Activated CD4-positive, alpha-beta T cell treated with anti-CD3 and anti-CD28 coated beads, Interleukin-2, amount 10 ng/mL, durations not matched to agents 24 days and 14 days (primary cell): ENCODE results near the gene BBS9. TPM values are rescaled to one million over a fixed set of nuclear protein-coding genes. Genes with fewer than 3 reads are reported as not detected.
"Not testable (repeated sequence)": the region's sequence is repeated elsewhere in the genome, so short reads cannot be mapped to it uniquely, and the experiment has no call there.

Experiments
- DNase-seq: peaks from one replicate; pipeline ENCODE4 v3.0.0; 2022
- H3K27ac Mint-ChIP-seq: one replicate; pipeline ENCODE4 v1.8.0; 2022; ENCODE audit warnings: mild to moderate bottlenecking, mixed read lengths
- H3K27me3 Mint-ChIP-seq: one replicate; pipeline ENCODE4 v1.8.0; 2022; ENCODE audit warnings: mixed read lengths
- H3K36me3 Mint-ChIP-seq: one replicate; pipeline ENCODE4 v1.8.0; 2022; ENCODE audit warnings: low read depth, mild to moderate bottlenecking, mixed read lengths
- H3K4me1 Mint-ChIP-seq: one replicate; pipeline ENCODE4 v1.8.0; 2021; ENCODE audit warnings: mixed read lengths
- H3K4me3 Mint-ChIP-seq: one replicate; pipeline ENCODE4 v1.8.0; 2022; ENCODE audit warnings: mild to moderate bottlenecking, moderate library complexity, mixed read lengths
- H3K9me3 Mint-ChIP-seq: one replicate; pipeline ENCODE4 v1.8.0; 2021; ENCODE audit warnings: mixed read lengths
- intact Hi-C: fragments of 100-400 bp; cut with micrococcal nuclease; formaldehyde crosslinking; loops from one replicate; pipeline ENCODE4 v1.15.1; 2023
- total RNA-seq: library from RNA; stranded (reverse); gene quantifications from 2 replicates; pipeline ENCODE4 v1.2.3, GENCODE V29; 2022

BBS9 gene
- 4.2 and 4.3 TPM in 2 replicates for total RNA-seq

DNA sequence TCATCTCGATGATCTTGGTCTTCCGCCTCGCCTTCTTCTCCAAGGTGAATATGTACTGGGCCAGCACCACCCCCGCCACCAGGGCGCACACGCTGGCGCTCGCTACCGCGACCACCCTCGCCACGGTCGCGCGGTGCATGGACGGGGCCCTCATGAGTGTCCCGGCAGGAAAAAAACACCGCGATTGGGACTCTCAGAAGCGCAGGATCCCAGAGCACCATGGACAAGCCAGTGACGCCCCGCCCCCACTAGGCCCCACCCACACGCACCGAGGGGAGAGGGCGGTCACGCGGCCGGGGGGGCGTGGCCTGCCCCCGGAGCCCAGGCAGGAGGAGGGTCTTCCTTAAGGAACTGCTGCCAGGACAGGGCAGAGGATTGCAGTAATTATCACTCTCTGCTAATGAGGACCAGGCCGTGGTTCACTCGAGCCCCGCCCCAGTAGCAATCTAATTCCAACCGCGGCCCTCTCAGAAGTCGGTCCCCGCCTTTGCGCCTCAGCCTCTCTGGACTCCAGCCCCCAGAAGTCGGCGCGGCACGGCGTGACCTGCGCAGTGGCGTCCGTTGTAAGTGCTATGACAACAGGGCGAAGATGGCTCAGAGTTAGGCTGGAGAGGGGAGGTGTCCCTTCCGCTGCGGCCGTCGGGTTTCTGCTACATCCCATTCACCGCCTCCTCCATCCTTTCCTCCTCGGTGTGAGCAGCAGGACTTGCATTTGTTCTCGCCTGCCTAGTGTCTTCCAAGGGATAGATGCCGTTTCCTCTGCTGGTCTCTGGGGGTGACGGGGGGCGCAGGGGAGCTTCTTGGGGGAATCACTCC is at the start of gene BBS9:
BBS9 (plus strand) TSS at position 575 of the 816 bp plus-strand sequence. CDS start 16,689 bp downstream, outside the sequence.
- peak; percentile 97 for DNase-seq
- peaks cover 5% of the 10 kb centered on the region for H3K27me3 Mint-ChIP-seq
- H3K4me3 Mint-ChIP-seq, result peak within 1 kb of the TSS; percentile 98
- peaks cover 15% of the 10 kb centered on the region for H3K4me1 Mint-ChIP-seq
- no peaks in the 10 kb centered on the region for H3K36me3 Mint-ChIP-seq
- H3K9me3 Mint-ChIP-seq, result no peaks in the 10 kb centered on the region
- peak within 1 kb of the TSS; percentile 91 for H3K27ac Mint-ChIP-seq
- intact Hi-C loops, result loop anchor here (1.0 to 2.0 kb wide), 4 partner anchors 20 to 638 kb away; partner anchors contain the start of genes LSM5, NT5C3A and RP9

DNA sequence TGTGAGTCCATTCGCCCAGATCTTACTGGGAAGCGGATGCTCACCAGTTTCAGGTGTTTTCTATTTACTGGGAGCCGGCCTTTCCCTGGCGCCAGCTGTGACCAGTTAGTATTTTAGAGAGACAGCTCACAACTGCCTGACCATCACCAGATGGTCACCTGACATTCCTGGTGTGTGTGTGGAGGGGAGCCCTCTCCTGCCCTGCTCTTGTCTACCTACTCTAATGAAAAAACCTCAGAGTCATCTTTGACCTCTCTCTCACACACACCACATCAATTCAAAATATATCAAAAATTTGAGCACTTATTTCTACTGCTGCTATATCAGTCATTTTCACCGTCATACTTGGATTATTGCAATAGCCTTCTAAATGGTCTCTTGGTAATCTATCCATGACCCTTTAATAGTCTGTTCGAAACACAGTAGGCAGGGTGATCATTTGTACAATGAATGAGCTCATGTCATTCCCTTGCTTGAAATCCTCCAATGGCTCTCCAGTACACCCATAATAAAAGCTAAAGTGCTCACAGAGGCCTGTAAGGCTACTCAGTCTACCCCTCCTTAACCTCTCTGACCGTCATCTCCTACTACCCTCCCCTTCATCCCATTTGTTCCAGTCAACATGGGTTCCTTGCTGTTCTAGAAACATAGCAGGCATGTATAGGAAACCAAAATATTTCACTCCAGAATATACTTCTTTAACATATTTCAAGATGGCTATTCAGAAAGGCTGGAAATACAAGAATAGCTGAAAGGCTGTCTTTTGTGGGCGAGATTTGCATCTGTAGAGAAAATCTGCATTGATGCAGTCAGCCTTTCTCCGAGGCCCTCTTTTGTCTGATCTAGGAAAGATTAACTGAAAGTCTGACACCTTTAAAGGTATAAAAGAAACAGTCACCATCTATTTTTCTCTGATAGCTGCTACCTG is 49.3 kb upstream of the BBS9 start:
- no peak for DNase-seq
- Mint-ChIP-seq H3K27me3 (peaks cover 41% of the 10 kb centered on the region), H3K9me3 (no peaks in the 10 kb centered on the region), H3K4me3 (no peak overlapping the region), H3K4me1 (peaks cover 5% of the 10 kb centered on the region), H3K36me3 (no peaks in the 10 kb centered on the region), H3K27ac (no peak overlapping the region)
- intact Hi-C loops, result no loop called here

DNA sequence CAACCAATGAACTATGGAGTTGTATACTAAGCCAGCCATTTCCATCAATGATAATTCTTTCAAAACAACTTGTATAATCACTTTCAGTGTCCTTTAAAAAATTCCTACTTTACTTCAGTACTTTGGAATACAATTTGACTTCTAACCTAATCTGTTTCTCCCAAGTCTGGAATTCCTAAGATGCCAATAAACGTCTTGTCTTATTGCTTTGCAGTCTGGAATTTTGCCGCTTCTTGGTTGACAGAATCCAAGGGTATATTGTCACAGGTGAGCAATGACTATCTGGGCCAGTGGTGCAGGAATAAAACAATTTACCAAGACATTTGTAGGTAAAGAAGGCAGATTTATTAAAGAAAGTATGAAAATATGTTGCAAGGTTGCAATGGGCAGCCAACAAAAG is 42.0 kb upstream of the BBS9 start:
- peaks cover 5% of the 10 kb centered on the region for H3K27me3 Mint-ChIP-seq
- no peaks in the 10 kb centered on the region for H3K9me3 Mint-ChIP-seq

DNA sequence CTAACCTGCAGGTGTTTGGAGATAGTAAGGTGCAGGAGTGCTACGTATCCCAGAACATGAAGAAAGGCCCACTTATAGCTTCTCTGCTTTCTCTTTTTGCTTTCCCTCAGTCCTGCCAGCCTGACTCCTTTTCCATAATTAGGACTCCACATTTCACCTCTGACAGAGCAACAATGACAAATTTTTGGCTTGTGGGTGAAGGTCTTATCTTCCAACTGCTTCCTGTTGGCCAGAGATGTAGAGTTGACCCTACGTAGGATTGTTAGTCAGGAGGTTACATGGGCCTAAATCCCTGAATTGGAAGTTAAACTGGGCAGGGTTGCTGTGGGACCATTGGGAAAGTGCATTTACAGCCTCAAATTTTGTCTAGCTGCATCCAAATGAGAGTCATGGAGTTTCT is 41.5 kb upstream of the BBS9 start:
- H3K36me3 Mint-ChIP-seq, result peaks cover 3% of the 10 kb centered on the region
- no peaks in the 10 kb centered on the region for H3K4me1 Mint-ChIP-seq
- no peak overlapping the region for H3K27ac Mint-ChIP-seq
- no peaks in the 10 kb centered on the region for H3K9me3 Mint-ChIP-seq
- DNase-seq, result no peak
- intact Hi-C loops, result no loop called here
- H3K4me3 Mint-ChIP-seq, result no peak overlapping the region
- peaks cover 3% of the 10 kb centered on the region for H3K27me3 Mint-ChIP-seq

More for the DNA sequence above, 42.0 kb upstream of the BBS9 start:
- Mint-ChIP-seq H3K4me1 (no peaks in the 10 kb centered on the region), H3K36me3 (no peaks in the 10 kb centered on the region), H3K27ac (no peak overlapping the region), H3K4me3 (no peak overlapping the region)
- intact Hi-C loops, result no loop called here
- no peak for DNase-seq

DNA sequence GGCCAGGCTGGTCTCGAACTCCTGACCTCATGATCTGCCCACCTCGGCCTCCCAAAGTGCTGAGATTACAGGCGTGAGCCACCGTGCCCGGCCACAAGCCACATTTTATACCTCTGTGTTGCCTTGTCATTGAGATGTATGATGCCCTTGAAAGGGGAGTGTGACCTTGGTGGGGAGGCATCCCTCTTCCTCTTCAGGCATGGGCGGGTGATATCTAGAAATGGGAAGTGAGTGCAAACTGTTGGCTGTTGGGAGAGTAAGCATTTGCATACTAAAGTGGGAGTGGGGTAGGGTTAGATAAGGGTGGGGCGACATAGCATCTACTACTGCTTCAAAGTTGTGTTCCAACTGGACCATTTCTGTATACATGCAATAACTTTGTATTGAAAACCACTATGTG is 40.2 kb upstream of the BBS9 start:
- DNase-seq, result no peak
- no peak overlapping the region for H3K4me3 Mint-ChIP-seq
- intact Hi-C loops, result no loop called here

DNA sequence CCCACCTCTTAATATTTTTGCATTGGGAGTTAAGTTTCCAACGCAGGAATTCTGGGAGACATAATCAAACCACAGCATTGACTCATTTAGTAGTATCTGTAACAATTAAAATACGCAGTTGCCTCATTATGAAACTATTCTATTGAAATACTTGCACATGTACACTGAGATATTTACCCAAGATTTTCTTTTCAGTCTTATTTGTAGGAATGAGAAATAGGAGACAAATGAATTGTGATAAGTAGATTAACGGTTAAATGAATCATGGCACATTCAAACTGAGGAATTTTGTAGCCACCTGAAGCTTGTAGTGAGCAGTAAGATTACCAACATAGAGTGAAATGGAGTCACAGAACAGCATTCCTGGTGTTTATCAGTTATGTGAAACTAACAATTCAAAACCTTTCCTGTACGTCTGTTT is 38.2 kb upstream of the BBS9 start:
- no peak for DNase-seq
- H3K27ac Mint-ChIP-seq, result no peak overlapping the region

More for the DNA sequence above, 40.2 kb upstream of the BBS9 start:
- H3K4me1 Mint-ChIP-seq, result no peaks in the 10 kb centered on the region
- no peak overlapping the region for H3K27ac Mint-ChIP-seq
- peaks cover 13% of the 10 kb centered on the region for H3K36me3 Mint-ChIP-seq
- no peaks in the 10 kb centered on the region for H3K27me3 Mint-ChIP-seq
- no peaks in the 10 kb centered on the region for H3K9me3 Mint-ChIP-seq

DNA sequence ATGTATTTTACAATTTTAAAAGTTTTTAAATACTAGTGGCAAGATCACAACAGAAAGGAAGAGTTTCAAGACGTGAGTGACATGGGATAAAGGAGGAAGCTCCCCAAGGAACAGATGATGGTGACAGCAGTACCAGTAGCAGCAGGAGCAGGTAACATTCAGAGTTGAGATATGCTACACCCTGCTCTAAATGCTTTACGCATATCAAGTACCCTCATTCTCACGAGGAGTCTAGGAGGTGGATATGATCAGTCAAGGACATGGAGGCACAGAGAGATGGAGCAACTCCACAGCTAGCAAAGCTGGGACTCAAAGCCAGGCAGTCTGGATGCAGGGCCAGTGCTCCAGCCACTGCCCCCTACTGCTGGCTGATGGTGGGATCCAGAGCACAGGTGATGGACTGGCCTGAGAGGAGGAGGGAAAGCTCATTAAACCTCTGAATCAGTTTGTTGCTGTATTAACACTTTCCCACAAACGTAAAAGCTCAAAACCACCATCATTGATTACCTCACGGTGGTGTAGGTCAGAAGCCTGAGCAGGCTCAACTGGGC is 37.6 kb upstream of the BBS9 start:
- H3K27me3 Mint-ChIP-seq, result no peaks in the 10 kb centered on the region
- intact Hi-C loops, result no loop called here
- no peak overlapping the region for H3K27ac Mint-ChIP-seq
- H3K4me3 Mint-ChIP-seq, result no peak overlapping the region
- peaks cover 30% of the 10 kb centered on the region for H3K36me3 Mint-ChIP-seq
- no peak for DNase-seq
- no peaks in the 10 kb centered on the region for H3K9me3 Mint-ChIP-seq
- no peaks in the 10 kb centered on the region for H3K4me1 Mint-ChIP-seq

More for the DNA sequence above, 38.2 kb upstream of the BBS9 start:
- H3K36me3 Mint-ChIP-seq, result peaks cover 25% of the 10 kb centered on the region
- no peaks in the 10 kb centered on the region for H3K27me3 Mint-ChIP-seq
- no peaks in the 10 kb centered on the region for H3K4me1 Mint-ChIP-seq
- no peaks in the 10 kb centered on the region for H3K9me3 Mint-ChIP-seq
- no peak overlapping the region for H3K4me3 Mint-ChIP-seq
- intact Hi-C loops, result no loop called here

DNA sequence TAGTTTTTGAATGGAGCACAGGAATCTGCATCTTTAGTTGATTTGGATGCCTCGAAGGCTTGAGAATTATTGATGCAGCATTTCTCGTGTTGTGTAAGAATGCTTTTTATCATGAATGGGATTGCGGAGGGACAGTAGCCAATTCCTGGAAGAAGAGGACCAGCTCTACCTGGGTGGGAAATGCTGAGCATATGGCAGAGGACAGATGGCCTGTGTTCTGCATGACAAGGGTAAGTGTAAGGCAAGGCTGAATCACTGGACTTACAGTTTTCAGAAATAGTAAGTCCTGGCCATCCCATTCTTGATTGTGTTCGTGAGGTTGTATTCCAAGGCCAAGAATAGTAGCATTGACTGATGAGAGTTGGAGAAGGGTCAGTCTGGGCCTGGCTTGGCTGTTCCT is 36.1 kb upstream of the BBS9 start:
- Mint-ChIP-seq H3K27me3 (no peaks in the 10 kb centered on the region), H3K36me3 (peaks cover 38% of the 10 kb centered on the region), H3K9me3 (no peaks in the 10 kb centered on the region), H3K4me3 (no peak overlapping the region), H3K27ac (no peak overlapping the region), H3K4me1 (no peaks in the 10 kb centered on the region)
- intact Hi-C loops, result no loop called here
- DNase-seq, result no peak

DNA sequence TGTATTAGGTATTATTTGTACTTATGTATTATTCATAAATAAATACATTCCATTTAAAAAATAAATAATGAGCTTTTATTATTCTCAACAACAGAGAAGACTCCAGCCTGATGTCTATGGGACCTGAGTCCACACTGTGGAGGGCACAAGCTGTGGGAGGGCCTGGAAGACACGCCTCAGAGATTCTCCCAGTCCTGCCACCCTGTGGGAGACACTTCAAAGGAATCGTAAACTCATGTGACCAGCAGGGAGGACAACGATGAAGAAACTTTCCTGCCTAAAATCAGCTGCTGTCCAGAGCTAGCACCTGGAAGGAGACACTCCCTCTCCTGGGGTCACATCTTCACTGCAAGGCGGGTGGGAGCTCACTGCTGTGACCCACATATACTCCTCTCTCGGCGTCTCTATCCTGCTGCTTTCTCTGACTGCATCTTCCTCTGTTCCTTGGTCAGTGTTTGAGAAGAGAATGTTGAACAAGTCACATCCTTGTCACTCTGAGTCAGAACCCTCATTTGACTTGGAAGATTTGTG is 34.6 kb upstream of the BBS9 start:
- H3K4me3 Mint-ChIP-seq, H3K27me3 Mint-ChIP-seq, H3K9me3 Mint-ChIP-seq, H3K27ac Mint-ChIP-seq, DNase-seq, intact Hi-C loops, H3K4me1 Mint-ChIP-seq: not testable (repeated sequence)
- peaks cover 52% of the 10 kb centered on the region for H3K36me3 Mint-ChIP-seq

DNA sequence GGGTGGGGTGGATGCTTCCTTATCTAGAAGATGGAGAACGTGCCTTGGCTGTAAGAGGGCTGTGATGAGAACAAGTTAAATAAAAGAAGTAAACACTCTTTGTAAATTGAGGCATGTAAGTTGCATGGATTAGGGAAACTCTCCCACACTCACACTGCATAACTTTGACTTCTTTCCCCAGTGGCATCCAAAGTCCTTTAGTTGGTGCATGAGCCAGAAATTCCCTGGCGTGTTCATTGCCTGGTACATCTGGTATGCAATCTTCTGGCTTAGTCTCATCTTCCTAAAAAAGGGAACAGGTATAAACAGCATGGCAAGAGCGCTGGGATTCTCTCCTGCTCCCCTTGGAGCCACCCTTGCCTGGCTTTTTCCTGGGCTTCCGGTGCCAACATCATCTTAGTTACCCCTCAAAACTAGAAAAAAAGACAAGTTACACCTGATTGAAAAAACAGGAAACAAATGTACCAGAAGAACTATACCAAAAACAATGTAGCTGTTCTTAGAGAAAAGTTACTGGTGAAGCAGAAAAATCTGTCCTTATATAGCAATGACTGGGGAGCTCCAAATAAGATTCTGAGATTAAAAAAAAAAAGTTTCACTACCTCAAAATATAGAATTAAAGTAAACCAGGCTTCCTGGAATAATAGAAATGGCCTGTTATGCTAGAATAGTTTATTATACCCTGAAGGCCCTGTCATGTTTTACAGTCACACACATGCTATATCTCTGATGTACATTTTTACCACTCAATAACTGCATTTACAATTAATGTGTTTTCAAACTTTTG is 30.0 kb upstream of the BBS9 start:
- Mint-ChIP-seq H3K4me3 (no peak overlapping the region), H3K9me3 (no peaks in the 10 kb centered on the region), H3K27ac (no peak overlapping the region), H3K27me3 (no peaks in the 10 kb centered on the region), H3K4me1 (peaks cover 5% of the 10 kb centered on the region), H3K36me3 (peaks cover 56% of the 10 kb centered on the region)
- DNase-seq, result no peak
- intact Hi-C loops, result no loop called here

DNA sequence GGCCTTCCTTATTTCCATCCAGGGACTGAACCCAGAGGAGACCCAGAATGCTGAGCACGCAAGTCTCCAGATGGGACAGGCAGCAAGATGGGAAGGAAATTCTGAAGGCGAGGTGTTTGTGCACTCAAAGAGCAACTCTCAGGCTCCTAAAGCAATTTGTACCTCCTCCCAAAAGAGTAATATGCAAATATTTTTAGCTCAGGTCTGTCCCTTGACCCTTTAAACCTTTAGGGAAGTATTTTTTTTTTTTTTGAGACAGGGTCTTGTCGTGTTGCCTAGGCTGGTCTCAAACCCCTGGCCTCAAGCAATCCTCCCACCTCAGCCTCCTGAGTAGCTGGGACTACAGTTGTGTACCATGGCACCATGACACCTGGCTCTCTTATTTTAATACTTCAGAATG is 28.6 kb upstream of the BBS9 start:
- no peak overlapping the region for H3K4me3 Mint-ChIP-seq
- H3K27ac Mint-ChIP-seq, result no peak overlapping the region
- H3K9me3 Mint-ChIP-seq, result no peaks in the 10 kb centered on the region
- intact Hi-C loops, result no loop called here
- no peaks in the 10 kb centered on the region for H3K27me3 Mint-ChIP-seq
- peaks cover 48% of the 10 kb centered on the region for H3K36me3 Mint-ChIP-seq
- no peak for DNase-seq
- H3K4me1 Mint-ChIP-seq, result peaks cover 8% of the 10 kb centered on the region

DNA sequence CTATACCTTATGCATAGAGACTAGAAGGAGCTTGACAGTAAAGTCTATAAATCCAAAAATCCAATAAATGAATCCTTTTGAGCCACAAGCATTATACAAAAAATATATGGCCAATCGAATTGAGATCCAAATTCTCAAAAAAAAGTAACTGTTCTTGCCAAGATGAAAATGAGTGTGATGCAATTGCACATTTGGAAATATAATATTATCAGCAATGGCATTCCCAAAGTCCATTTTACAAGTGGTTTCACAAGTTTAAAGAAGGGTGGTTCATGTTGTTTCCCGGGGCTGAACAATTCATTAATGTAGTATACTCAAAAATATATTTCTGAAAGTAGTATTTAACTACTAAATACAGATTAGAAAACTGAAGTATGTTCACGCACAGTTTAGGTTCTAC is 27.5 kb upstream of the BBS9 start:
- H3K9me3 Mint-ChIP-seq, result no peaks in the 10 kb centered on the region
- H3K4me1 Mint-ChIP-seq, result peaks cover 10% of the 10 kb centered on the region
- H3K4me3 Mint-ChIP-seq, result no peak overlapping the region
- no peak for DNase-seq
- no peaks in the 10 kb centered on the region for H3K27me3 Mint-ChIP-seq
- peaks cover 37% of the 10 kb centered on the region for H3K36me3 Mint-ChIP-seq
- no peak overlapping the region for H3K27ac Mint-ChIP-seq
- intact Hi-C loops, result no loop called here
